Right lobe of liver (tissue), 4 donors: ENCODE results near the gene TLR10.

Experiments used
- POLR2A ChIP-seq: fragments of 450-650 bp; IDR thresholded peaks from one replicate; pipeline ENCODE4 v1.6.1; 2017; ENCODE audit warnings: antibody characterized with exemption, mild to moderate bottlenecking
- TF ChIP-seq, protein P1 (sequence below), 4 donors: fragments of 200-600 bp in 3 of 4; fragments of 450-650 bp in 1 of 4; IDR thresholded peaks; one replicate each; pipeline versions ENCODE4 v1.5.1 to v1.8.0; 2016 to 2022; ENCODE audit warnings: antibody characterized with exemption in 4 of 4, mild to moderate bottlenecking in 2 of 4
- donor health status: DM: no; HTN: no; CAD: no.
- donor health status: DM: no; HTN: no; CAD: no.
- donor health status: DM: no; HTN: yes; CAD: no.

DNA sequence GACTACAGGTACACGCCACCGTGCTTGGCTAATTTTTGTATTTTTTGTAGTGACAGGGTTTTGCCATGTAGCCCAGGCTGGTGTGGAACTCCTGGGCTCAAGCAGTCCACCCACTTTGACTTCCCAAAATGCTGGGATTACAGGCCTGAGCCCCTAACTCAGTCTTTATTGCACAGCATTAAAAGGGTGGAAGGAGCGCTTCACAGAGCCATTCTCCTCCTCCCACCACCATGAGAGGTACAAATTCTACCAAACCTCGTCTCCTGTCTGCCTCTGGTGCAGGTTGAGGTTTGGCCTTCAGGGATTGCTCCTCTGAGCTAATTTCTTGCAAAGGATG lies 52.3 kb downstream of the TLR10 start:
- TF ChIP-seq, protein P1, sequence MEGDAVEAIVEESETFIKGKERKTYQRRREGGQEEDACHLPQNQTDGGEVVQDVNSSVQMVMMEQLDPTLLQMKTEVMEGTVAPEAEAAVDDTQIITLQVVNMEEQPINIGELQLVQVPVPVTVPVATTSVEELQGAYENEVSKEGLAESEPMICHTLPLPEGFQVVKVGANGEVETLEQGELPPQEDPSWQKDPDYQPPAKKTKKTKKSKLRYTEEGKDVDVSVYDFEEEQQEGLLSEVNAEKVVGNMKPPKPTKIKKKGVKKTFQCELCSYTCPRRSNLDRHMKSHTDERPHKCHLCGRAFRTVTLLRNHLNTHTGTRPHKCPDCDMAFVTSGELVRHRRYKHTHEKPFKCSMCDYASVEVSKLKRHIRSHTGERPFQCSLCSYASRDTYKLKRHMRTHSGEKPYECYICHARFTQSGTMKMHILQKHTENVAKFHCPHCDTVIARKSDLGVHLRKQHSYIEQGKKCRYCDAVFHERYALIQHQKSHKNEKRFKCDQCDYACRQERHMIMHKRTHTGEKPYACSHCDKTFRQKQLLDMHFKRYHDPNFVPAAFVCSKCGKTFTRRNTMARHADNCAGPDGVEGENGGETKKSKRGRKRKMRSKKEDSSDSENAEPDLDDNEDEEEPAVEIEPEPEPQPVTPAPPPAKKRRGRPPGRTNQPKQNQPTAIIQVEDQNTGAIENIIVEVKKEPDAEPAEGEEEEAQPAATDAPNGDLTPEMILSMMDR (IDR thresholded peaks at IDR 0.05): no peak
- TF ChIP-seq POLR2A: no peak
